Measurements from ENCODE around the gene MTMR12. TPM values are rescaled to one million over a fixed set of nuclear protein-coding genes. Genes with fewer than 3 reads are reported as not detected.

Gene MTMR12
- total RNA-seq, result 9.8 and 11.2 TPM in 2 replicates

GRCh38 chr5:32312595-32313332 lies at the start of gene MTMR12:
Gene MTMR12 (minus strand): TSS chr5:32312939. CDS start chr5:32312838, 101 bp downstream.

Other genes starting within 250 kb of the MTMR12 start
- gene GOLPH3, start 138.6 kb downstream of the MTMR12 start, total RNA-seq, result 62.2 and 82.4 TPM in 2 replicates
- gene ZFR, start 131.8 kb upstream of the MTMR12 start, total RNA-seq, result 71.0 and 71.6 TPM in 2 replicates

All from smooth muscle cell of bladder (primary cell).